Left kidney (tissue), 8 donors: ENCODE measurements around the gene PCP4L1. TPM values are rescaled to one million over a fixed set of nuclear protein-coding genes. Genes with fewer than 3 reads are reported as not detected.
A peak's percentile ranks its signal among the peaks of the same experiment; 100 is the strongest.
"Not testable (repeated sequence)": the region's sequence is repeated elsewhere in the genome, so short reads cannot be mapped to it uniquely, and the experiment has no call there.

Experiments used
- DNase-seq: peaks from one replicate; pipeline ENCODE4 v3.0.0-alpha.2; 2013
- long read RNA-seq, 8 donors: transcript quantifications; one replicate each; lab custom pipeline, GENCODE V29; 2026
- polyA plus RNA-seq: library from polyadenylated mRNA; unstranded; fragments of 120-200 nt; gene quantifications from one replicate; pipeline ENCODE4 v1.2.1, GENCODE V29; 2013; ENCODE audit not compliant: insufficient read length

PCP4L1 gene
- 1.2 TPM for polyA plus RNA-seq
- long read RNA-seq, donor 1, result 0 reads
- long read RNA-seq, donor 2, result 0 reads
- long read RNA-seq, donor 3, result 0 reads
- long read RNA-seq, donor 4, result 0 reads
- long read RNA-seq, donor 5, result 0 reads
- long read RNA-seq, donor 6, result 0 reads
- long read RNA-seq, donor 7, result 0 reads
- long read RNA-seq, donor 8, result 0 reads

DNA sequence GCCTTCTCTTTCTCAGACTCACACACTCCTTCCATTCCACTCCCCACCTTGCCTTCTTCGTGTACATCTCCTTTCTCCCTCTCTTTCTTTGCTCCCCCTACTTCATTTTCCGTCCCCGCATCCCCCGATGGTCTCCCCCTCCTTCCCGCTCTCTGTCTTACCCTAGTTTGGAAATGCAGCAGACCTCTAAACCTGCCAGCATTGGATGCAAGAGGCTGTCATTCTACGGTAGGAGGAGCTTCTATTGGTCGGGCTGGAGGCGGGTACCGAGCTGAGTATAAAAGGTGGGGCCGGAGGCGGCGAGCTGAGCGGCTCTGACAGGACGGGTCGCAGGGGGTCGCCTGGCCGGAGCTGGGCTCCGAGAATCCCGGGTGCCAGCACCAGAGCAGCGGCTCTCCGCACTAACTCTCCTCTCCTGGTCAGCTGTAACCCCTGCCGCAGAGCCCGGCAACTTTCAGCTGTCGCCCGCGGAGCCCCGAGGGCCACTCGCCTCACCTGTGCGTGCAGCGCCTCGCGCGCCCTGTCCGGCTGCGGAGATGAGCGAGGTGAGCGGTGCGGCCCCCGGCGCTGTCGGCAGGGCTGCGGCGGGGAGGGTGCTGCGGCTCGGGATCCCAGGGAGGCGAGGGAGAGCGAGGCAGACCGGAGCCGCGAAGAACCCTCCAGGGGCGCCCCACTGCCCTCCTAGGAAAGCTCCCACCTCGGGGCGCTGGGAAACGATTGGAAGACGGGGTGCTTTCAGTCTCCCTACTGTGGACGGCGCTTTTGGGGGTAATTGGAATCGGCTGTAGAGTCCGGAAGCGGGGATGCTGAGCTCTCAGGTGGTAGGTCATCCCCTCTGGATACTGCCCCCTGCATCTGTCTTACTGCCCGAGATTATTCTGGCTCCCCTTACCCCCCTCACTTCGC is at the start of gene PCP4L1:
PCP4L1 (plus strand) TSS at position 307 of the 906 bp plus-strand sequence; CDS start at position 537, 230 bp downstream.
- peak; percentile 61 for DNase-seq

- DNase-seq, result no peak
Measured at GRCh38 chr1:161209790-161210409, 48.6 kb upstream of the PCP4L1 start.

- DNase-seq, result no peak
Measured at GRCh38 chr1:161214369-161214768, 44.2 kb upstream of the PCP4L1 start.

- no peak for DNase-seq
Measured at GRCh38 chr1:161215076-161215475, 43.5 kb upstream of the PCP4L1 start, which contains the start of gene FCER1G. Gene FCER1G (plus strand): TSS chr1:161215295. CDS start chr1:161215322, 27 bp downstream.

- no peak for DNase-seq
Measured at GRCh38 chr1:161216945-161217712, 41.4 kb upstream of the PCP4L1 start.

GRCh38 chr1:161217831-161218230 is 40.7 kb upstream of the PCP4L1 start:
- DNase-seq, result no peak

GRCh38 chr1:161218301-161219077 is 40.1 kb upstream of the PCP4L1 start:
- DNase-seq, result no peak

DNA sequence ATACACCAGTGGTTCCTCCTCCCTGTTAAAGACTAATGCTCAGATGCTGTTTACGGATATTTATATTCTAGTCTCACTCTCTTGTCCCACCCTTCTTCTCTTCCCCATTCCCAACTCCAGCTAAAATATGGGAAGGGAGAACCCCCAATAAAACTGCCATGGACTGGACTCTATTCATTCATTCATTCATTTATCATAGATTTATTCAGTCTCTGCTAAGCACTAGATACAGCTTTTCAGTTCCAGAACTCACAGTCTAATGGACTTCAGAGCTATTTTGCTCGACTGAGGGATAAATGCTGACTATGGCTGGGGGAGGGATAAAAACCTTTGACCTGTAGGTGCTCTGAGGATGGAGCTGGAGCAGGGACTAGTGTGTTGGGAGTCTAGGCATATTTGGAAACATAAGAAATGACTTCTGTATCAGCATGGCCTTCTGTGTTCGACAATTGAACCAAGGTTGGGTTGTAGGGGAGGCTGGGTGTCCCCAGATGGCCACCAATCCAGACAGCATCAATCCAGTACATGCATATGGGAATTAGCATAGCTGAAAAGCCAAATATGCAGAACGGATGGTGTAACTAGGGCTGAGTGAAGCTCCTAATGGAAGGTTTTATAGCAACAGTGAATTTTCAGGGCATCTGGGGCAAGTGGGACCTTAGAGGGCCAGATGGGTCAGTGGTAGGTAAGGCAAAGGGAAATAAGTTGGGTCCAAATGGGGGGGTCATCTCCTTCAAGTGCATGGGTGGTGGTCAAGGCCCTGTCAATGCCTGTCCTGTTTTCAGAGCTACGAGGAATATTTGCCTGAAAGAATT is 39.3 kb upstream of the PCP4L1 start:
- DNase-seq, result no peak

- no peak for DNase-seq
Measured at GRCh38 chr1:161220002-161220401, 38.5 kb upstream of the PCP4L1 start.

DNA sequence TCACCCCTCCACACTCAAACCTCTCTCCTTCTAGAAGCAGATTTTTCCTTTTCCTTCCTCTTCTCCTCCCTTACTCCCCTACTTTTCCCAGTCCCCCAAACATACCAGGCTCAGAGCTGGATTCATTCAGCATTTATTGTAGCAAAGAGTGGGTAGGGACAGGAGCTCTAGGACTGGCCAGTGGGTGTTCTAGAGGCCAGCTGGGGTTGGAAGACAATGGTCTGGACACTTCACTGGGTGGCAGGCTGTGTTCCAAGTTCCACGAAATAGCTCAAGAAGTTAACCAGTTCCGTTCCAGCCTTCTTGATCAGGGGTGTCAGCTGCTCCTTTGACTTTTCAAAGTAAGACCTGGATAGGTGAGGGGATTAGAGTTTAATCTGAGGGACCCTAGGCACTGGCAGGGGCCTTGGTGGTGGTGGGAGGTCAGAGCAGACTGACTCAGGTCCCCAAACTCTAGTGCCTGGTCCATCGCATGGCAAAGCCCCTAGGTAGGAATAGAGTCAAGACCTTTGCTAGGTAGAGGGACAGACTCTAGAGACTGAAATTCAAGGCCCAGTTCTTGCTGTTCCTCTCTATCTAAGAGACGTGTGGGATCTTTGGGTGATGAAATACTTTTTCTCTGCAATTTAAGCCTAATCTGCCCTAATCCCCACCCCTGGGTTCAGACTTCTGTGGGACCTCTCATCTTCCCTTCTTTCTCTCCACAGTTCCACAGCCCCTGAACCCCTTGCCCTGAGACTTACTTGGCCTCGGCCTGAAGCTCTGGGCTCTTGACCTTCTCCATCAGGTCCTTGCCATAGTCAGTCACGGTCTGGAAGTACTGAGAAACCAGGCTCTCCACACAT is 36.1 kb upstream of the PCP4L1 start:
- no peak for DNase-seq

GRCh38 chr1:161223805-161224694 is 34.5 kb upstream of the PCP4L1 start:
- no peak for DNase-seq

- not testable (repeated sequence) for DNase-seq
Measured at GRCh38 chr1:161224695-161225087, 33.9 kb upstream of the PCP4L1 start.

- DNase-seq, result no peak
Measured at GRCh38 chr1:161225178-161225533, 33.4 kb upstream of the PCP4L1 start.

GRCh38 chr1:161225534-161226319 is 32.8 kb upstream of the PCP4L1 start, which contains the start of gene TOMM40L:
Gene TOMM40L (plus strand): TSS chr1:161226060. CDS start chr1:161226490, 430 bp downstream.
- DNase-seq, result peak; percentile 97

DNA sequence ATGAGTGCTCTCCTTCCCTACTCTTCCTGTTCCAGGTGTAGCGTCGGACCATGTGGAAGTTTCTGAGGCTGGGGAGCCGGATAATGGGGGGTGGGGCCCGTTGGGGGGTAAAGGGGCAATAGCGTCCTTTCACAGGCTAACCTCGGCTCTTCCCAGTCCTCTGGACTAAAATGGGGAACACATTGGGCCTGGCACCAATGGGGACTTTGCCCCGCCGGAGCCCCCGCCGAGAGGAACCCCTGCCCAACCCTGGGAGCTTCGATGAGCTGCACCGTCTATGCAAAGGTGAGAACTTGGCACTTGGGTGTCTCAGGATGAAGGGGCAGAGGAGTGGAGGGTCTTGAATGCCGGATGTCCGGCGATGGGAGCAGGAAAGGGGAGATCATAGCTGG is 32.2 kb upstream of the PCP4L1 start:
- DNase-seq, result no peak

DNA sequence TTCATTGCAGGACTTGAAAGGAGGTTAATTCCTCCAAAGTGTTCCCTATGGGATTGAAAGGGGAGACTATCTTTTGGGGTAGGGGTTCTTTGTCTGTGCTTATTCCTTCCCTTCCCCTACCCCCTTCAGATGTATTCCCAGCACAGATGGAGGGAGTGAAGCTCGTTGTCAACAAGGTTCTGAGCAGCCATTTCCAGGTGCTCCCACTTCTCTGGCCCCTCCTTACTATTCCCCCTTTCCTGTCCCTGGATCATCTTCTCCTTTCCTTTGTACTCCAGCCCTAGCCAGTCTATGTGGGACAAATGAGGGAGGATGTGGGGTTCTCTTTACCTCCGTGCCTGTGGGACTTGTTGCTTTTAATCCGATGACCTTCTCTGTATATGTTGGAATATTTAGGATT is 31.8 kb upstream of the PCP4L1 start:
- DNase-seq, result no peak

- DNase-seq, result peak; percentile 75
Measured at GRCh38 chr1:161227196-161227871, 31.2 kb upstream of the PCP4L1 start.
